ENCODE results near the gene CDYL. TPM values are rescaled to one million over a fixed set of nuclear protein-coding genes. Genes with fewer than 3 reads are reported as not detected.
A peak's percentile ranks its signal among the peaks of the same experiment; 100 is the strongest.

Gene CDYL
- total RNA-seq, 1 donor, result 48.4 TPM

DNA sequence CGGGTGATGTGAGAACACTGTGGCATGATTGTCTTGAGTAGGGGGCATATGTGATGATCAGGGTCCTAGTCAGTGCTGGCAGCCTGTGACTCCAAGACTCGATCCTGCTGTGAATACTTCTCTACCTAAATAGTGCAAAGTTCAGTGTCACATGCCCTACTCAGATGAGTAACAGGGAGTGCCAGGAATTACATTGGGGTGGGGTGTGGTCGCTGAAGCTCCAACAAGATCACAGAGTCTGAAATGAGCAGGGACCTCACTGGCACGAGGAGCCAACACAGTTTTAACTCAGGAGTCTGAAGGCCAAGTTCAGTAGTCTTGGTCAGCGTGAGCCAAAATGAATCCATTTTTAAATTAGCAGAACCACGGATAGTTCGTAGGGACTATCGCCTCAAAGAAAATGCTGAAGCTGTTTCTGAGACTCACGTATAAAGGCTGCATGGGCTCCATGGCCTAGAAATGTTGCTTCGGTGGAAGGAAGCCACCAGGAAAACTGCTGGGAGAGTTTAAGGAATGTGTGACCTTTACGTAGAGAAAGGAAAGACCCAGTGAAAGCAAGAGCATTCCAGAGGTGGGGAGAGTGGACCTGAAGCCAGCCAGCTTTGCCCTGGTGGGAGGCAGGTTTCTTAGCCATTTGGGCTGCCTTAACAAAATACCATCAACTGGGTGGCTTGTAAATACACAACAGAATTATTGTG, 155.5 kb downstream of the CDYL start:
- TF ChIP-seq, protein P1, sequence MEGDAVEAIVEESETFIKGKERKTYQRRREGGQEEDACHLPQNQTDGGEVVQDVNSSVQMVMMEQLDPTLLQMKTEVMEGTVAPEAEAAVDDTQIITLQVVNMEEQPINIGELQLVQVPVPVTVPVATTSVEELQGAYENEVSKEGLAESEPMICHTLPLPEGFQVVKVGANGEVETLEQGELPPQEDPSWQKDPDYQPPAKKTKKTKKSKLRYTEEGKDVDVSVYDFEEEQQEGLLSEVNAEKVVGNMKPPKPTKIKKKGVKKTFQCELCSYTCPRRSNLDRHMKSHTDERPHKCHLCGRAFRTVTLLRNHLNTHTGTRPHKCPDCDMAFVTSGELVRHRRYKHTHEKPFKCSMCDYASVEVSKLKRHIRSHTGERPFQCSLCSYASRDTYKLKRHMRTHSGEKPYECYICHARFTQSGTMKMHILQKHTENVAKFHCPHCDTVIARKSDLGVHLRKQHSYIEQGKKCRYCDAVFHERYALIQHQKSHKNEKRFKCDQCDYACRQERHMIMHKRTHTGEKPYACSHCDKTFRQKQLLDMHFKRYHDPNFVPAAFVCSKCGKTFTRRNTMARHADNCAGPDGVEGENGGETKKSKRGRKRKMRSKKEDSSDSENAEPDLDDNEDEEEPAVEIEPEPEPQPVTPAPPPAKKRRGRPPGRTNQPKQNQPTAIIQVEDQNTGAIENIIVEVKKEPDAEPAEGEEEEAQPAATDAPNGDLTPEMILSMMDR (IDR thresholded peaks at IDR 0.05; ENCODE audit: insufficient read depth, low read length), result no peak
- H3K4me3 ChIP-seq (ENCODE audit: low read depth, low read length), result no peak overlapping the region
- DNase-seq (ENCODE audit: low read depth), result no peak

GRCh38 chr6:4932228-4932903, 156.2 kb downstream of the CDYL start:
- TF ChIP-seq, protein P1 (IDR thresholded peaks at IDR 0.05; ENCODE audit: insufficient read depth, low read length), result no peak
- DNase-seq (ENCODE audit: low read depth), result no peak
- no peak overlapping the region for H3K4me3 ChIP-seq (ENCODE audit: low read depth, low read length)

DNA sequence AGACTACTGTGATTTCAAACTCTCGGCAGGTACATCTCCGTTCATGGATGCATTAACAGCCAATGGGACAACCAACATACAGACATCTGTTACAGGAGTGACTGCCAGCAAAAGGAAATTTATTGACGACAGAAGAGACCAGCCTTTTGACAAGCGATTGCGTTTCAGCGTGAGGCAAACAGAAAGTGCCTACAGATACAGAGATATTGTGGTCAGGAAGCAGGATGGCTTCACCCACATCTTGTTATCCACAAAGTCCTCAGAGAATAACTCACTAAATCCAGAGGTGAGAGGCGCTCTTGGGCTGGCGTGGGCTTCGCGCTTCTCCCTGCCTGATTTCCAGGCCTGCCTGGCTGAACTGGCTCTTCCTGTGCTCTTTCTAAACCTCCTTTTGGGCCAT, 159.3 kb downstream of the CDYL start:
- H3K4me3 ChIP-seq (ENCODE audit: low read depth, low read length), result no peak overlapping the region
- TF ChIP-seq, protein P1 (IDR thresholded peaks at IDR 0.05; ENCODE audit: insufficient read depth, low read length), result no peak
- no peak for DNase-seq (ENCODE audit: low read depth)

GRCh38 chr6:4935975-4936680, 159.9 kb downstream of the CDYL start:
- no peak for DNase-seq (ENCODE audit: low read depth)
- H3K4me3 ChIP-seq (ENCODE audit: low read depth, low read length), result no peak overlapping the region
- TF ChIP-seq, protein P1 (IDR thresholded peaks at IDR 0.05; ENCODE audit: insufficient read depth, low read length), result no peak

DNA sequence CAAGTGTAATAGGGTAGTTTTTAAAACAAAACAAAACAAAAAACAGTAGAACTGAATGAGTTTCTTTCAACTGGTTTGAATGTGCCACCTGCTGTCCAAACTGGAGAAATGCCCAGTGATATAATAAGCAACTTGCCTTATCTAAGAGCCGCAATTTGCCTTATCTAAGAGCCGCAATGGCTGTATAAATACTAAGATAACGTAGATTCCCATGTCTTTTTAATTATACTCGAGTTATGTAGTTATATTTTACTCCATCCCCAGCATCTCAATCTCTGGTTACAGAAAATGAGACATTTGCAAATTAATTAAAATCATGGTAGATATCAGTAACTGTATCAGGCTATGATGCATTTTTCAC, 160.5 kb downstream of the CDYL start:
- DNase-seq (ENCODE audit: low read depth), result peak; percentile 79
- no peak overlapping the region for H3K4me3 ChIP-seq (ENCODE audit: low read depth, low read length)
- TF ChIP-seq, protein P1 (IDR thresholded peaks at IDR 0.05; ENCODE audit: insufficient read depth, low read length), result peak; percentile 61

GRCh38 chr6:4937414-4937813, 161.2 kb downstream of the CDYL start:
- TF ChIP-seq, protein P1 (IDR thresholded peaks at IDR 0.05; ENCODE audit: insufficient read depth, low read length), result no peak
- no peak overlapping the region for H3K4me3 ChIP-seq (ENCODE audit: low read depth, low read length)
- no peak for DNase-seq (ENCODE audit: low read depth)

Data from fibroblast of the aortic adventitia (primary cell).